Pons (tissue), 1 donor: ENCODE data around the gene ENTHD1.

Experiments
- DNase-seq: peaks from one replicate; pipeline ENCODE4 v3.0.0-alpha.2; 2016; ENCODE audit warnings: low spot score

The ENTHD1 gene

DNA sequence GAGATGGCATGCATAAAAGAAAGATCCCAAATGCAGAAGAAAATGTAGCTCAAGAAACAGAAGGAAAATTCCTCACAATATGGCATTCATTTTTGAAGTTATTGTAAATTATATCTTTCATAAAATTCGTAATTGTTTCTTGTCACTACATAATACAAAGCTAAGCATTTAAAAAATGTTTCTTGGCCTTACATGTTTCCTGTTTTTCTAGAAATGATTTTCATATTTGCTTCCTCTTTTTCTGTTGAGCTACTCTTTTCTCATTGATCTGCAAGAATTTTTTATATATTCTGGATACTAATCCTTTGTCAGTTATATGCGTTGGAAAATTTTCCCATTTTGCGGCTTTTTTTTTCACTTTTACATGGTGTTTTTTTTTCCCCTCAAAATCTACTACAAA, 48.0 kb downstream of the ENTHD1 start:
- no peak for DNase-seq

DNA sequence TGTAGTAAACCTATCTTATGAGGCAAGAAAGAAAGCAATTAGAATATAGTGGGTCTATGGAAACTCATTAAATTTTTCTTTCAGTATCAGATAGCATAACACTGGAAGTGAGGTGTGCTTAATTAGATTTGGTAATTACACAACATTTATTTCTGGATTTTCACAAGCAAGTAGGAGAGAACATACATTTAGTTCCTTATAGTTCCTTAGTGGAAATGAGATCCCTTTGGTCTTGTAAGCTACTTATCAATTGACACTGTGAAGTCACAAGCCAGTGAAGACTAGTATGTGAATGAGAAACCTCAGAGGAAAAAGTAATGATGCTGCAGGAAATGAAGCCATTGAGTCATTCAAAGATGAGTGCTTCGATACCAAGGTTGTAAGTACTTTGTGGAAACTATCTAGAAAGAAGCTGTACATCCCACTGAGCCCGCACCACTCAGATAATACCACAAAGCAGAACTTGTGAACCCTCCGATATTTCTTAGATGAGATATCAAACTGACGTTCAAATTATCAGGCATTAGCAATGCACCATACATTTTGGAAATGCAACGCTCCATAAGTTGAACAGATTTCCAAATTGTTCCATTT, 53.5 kb downstream of the ENTHD1 start:
- DNase-seq: no peak

DNA sequence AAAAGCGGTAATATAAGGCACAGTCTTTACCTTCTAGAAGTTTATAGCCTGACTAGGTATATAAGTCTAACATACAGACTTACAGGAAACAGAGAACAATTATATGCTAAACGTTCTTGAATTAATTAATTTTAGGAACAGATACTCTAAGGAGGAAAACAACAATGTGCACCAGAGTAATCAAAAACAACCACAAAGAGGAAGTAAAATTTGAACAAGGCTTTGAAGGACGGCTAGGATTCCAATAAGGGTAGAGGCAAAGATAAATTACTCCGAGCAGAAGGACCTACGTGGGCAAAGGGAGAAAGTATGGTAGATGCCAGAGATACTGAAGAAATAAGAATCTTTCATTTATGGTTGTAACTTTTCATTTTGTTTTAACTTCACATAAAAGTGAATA, 54.4 kb downstream of the ENTHD1 start:
- no peak for DNase-seq

DNA sequence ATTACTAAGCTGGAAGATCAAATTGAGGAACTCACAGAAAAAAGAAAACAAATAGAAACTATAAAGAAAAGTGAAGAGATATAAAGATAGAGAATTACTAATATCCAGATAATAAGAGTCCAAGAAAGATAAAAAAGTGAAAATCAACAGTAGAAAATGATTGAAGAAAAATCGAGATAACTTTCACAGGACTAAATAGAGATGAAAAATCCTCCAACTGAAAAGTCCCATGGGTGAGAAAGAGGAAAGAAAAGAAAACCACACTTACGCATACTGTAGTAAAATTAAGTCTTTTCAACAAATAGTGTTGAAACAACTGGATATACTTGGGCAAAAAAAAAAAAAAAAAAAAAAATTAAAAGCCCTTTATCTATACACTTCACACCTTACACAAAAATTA, 60.0 kb downstream of the ENTHD1 start:
- DNase-seq: no peak

DNA sequence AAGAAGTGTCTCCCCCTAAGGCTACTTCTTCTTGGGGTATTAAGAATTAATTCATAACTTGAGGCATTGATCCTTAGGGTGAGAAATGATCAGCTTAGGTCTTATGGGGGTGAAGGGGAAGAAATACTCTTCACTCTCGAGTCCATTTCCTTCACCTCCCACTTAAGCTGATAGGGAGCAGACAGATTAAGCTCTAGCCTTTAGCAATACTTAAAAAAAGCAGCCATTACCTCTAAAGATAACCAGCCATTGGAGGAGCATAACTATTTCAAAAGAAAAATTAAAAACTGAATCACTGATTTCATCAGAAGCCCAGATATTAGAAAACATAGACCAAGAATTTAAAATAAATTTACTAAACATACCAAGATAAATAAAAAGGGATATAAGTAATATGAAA, 60.5 kb downstream of the ENTHD1 start:
- DNase-seq: no peak

DNA sequence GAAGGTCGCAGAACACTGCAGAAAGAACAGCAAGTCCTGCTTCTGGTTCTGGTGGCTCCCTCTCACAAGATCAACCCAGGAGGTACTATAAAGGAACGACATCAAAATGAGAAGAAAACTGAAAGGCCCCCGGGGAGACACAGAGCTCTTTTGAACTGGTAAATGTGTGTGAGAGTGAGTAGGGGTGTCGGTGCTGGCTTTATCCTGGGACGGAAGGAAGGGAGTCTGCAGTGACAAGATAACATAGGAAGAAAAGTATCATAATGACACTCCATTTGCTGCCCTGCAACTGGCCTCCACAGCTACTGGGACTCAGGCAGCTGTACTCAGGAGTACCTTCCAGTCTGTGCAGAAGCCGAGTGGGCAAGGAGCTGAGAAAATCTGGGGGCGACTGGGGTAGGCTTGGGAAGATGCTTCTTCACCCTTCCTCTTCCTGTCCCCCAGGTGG, 60.9 kb downstream of the ENTHD1 start:
- no peak for DNase-seq

DNA sequence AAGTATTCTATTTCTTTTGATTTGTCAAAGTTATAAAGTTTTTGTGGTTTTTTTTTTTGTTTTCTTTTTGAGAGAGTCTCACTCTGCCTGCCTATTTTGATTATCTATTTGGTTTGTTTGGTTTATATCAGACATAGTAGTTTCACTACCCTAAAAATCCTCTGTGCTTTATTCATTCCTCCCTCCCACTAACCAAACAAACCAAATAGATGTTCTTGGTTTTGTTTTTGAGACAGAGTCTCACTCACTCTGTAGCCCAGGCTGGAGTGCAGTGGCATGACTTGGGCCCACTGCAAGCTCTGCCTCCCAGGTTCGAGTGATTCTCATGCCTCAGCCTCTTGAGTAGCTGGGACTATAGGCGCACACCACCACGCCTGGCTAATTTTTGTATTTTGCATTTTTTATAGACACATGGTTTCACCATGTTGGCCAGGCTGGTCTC, 67.9 kb downstream of the ENTHD1 start:
- no peak for DNase-seq

DNA sequence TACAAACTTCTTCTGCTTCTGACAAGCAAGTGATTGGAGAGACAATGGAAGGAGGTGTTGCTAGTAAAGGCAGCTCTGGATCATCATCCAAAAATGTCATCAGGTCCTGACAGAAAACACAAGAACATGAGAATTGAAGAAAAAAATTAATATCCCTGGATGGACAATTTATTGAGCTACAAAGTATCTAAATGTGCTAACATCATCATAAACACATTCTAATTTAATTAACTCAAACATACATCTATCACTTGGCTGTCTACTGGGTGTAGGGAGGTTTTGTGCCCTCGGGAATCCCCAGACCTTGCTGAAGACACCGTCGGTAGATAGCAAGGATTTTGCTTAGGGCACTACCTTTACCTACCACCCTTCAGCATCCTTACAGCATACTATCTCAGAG, 72.6 kb downstream of the ENTHD1 start:
- no peak for DNase-seq

DNA sequence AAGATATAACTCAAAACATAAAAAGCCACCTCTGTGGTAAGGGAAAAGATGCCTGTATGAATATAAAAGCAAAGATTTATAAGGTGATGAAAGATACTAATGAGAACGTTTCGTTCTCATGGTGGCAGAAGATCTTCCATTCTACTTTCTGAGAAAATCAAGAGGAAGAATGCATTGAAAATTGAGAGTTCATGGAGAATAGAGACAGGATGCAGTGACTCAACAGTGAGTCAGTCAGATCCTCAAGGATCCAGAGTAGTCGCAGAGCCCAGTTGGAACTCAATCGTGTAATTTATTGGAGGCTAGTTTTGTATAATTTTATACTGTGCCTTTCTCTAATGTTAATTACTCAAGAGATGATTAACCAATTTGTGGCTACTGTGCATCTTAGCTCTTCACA, 73.3 kb downstream of the ENTHD1 start:
- DNase-seq: no peak

DNA sequence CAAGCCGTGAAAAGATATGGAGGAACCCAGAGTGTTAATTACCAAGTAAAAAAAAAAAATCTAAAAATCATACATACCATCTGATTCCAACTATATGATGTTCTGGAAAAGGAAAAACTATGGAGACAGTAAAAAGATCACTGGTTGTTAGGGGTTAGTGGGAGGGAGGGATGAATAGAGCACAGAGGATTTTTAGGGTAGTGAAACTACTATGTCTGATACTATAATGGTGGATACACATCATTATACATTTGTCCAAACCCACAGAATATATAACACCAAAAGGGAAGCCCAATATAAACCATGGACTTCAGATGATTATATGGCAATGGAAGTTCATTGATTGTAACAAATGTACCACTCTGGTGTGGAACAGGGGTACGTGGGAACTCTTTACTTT, 74.1 kb downstream of the ENTHD1 start:
- DNase-seq: no peak

DNA sequence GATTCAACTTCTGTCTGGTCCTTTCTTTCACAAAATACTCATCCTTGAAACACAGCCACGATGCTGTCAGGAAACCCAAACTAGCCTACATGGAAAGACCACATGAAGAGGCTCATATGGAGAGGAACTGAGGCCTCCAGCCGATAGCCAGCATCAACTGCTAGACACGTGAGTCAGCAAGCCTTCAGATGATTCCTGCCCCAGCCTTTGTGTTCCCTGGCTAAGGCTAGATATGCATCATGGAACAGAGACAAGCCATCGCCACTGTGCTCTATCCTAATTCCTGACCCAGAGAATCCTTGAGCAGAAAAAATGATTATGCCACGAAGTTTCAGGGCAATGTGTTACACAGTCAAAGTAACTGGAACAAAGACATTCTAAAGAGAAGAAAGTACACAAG, 75.5 kb downstream of the ENTHD1 start:
- DNase-seq: no peak

DNA sequence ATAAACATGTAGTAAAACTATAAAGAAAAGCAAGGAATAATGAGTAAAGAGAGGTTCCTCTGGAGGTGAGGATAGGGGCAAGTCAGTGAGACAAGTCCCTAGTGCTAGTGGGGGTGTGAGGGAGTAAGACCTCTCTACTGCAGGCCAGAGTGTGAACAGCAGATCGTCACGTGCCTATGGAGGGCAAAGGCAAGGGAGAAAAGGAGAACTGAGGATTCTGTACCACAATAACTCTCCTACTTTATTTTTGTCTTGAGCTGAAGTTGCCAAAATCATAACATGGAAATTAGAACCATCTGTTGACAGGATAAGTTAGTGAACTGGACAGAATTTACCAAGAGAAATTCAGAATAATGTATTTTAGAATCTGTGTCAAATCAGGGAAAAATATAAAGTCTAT, 77.6 kb downstream of the ENTHD1 start:
- DNase-seq: no peak

DNA sequence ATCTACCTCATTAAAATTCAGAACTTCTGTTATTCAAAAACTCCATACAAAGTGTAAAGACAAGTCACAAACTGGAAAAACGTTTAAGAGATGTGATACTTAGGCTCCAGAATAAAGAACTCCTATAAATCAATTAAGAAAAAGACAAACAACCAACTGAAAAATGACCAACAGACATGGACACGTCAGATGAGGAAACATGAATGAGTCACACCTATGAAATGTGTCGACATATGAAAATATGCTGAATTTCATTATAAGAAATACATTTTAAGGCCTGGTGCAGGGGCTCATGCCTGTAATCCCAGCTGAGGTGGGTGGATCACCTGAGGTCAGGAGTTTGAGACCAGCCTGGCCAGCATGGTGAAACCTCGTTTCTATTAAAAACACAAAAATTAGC, 78.7 kb downstream of the ENTHD1 start:
- DNase-seq: no peak

DNA sequence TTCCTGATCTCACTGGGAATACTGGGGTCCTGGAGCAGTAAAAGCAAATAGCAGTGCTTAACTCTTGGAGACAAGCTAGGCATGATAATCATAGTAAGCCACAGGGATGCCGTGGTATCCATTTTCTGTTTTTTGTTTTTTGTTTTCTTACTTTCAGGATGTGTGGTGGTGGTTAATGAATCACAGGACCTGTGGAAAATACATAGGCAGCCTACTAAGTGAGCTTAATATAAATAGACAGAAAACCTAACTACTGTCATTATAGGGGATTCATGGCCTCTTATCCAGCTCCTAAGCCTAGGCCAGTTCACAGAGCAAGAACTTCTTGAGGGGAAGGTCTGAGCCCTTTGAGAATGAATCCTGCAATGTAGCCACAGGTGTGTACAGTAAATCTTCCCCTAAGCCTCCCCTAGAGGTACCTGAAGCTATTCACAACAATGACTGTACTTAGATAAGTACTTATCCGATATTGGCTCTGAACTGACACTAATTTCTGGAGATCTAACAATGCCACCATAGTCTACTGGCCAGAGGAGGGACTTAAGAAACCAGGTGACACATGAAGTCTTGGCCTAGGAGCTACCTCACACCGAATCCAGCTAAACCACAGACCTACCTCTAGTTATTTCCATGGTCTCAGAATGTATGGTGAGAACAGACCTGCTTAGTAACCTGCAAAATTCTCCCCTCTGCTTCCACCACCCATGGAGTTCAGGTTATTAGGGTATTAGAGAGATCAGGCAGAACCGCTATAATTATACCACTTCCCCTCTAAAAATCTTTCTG, 83.6 kb downstream of the ENTHD1 start:
- DNase-seq: no peak

DNA sequence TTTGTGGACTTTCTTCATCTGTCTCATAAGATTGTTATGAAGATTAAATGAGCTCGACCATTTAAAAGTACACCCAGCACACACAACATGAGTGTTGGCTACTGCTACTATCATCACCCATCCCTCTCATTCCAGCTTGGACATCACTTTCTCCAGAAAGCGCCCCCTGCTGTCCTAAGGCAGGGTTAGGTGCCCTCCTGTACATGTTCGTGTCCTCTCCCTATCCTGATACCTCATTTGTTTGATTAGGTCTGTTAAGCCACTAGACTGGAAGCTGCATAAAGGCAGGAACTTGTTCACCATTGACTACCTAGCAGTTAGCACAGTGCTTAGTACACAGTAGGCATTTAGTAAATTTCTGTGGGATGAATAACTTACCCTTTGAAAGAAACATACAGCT, 85.5 kb downstream of the ENTHD1 start:
- no peak for DNase-seq

DNA sequence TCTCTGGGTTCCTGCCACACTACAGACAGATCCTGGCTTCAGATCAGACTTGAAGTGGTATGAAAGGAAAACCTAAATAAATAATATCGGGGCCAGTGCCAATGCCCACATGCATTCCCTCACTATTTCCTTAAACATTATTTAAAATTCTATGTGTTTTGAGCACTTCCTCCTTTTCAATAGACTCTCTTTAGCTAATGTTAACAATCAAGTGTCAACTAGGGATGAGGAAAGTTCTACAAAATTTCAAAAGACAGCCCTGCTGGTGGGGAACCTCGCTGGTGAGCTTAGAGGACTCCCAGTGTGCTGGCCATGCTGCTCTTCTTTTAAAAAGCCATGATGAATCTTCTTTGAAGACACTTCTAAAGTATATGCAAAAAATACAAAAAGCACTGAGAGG, 87.5 kb downstream of the ENTHD1 start:
- no peak for DNase-seq

DNA sequence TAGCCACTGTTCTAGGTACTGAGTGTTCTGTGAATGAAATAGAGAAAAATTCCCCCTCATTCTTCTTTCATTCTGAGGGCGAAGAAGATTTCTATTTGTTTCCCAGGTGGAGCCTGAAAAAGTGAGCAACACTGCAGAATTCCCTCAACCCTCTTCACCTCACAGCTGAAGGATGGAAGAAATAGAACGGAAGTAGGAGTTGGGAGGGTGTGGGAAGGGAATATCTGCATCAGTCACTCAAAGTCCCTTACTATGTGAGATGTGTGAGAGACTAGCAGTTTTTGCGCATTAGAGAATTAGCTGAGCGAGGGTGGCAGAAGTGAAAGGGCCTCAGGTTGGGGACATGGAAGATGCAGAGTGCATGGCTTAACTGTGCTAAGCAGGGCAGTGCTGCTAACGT, 88.4 kb downstream of the ENTHD1 start:
- no peak for DNase-seq

DNA sequence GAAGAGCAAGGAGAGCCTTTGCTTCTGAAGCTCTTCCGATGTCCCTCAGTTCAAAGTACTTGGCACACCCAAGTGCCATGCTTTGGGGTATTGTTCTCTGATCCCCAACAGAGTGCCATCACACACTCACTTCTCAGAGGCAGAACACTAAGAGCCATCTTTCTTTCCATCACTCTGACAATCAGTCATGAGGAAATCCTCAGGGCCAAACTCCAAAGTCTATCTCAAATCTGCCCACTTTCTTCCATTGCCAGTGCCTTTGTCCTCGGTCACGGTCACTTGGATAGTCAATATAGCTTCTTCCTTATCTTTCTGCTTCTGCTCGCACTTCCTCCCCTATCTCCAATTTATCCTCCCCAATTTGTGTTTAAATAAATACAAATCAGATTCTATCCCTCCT, 90.9 kb downstream of the ENTHD1 start:
- no peak for DNase-seq

DNA sequence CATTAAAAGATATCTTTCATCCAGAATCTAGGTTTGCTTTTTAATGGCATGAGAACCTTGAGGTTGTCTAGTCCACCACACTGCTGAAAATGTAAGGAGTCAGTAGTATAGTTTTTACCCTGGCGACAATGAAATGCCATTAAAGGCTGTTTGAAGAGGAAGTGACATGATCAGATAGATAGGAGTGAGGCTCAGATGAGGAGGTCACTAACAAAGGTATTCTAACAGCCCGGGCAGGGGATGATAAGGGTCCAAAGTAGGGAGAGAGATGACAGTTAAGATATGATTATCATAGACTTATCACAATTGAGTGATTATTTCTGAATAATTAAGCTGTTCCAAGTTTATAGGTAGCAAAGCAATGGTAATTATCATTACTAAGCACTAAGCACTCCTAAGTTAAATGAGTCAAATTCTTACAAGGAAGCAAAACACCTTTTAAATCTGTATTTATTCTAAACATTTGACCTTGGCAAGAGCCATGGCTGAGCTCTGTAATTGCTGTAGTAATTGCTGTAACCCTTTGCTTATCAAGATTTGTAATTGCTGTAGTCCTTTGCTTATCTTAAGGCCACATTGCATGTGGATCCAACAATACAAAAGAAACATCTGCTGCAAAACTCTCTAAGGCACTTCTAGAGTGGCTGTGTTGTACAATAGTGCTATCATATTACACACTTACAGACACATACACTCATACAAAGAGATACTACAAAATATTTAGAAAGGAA, 92.6 kb downstream of the ENTHD1 start:
- DNase-seq: no peak

DNA sequence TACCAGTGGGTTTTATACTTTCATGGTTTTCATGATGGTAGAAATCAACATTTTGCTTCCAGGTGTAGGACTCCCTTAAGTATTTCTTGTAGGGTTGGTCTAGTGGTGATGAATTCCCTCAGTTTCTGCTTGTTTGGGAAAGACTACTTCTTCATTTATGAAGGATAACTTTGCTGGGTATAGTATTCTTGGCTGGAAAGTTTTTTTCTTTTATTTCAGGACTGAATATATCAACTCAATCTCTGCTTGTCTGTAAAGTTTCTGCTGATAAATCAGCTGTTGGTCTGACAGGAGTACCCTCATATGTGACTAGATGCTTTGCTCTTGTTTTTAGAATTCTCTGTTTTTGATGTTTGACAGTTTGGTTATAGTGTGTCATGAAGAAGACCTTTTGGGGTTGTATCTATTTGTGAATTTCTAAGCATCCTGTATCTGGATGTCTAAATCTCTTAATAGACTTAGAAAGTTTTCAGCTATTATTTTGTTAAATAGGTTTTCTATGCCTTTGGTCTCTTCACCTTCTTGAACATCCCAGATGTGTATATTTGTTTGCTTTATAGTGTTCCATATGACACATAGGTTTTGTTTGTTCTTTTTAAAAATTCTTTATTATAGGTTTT, 95.9 kb downstream of the ENTHD1 start:
- DNase-seq: no peak

DNA sequence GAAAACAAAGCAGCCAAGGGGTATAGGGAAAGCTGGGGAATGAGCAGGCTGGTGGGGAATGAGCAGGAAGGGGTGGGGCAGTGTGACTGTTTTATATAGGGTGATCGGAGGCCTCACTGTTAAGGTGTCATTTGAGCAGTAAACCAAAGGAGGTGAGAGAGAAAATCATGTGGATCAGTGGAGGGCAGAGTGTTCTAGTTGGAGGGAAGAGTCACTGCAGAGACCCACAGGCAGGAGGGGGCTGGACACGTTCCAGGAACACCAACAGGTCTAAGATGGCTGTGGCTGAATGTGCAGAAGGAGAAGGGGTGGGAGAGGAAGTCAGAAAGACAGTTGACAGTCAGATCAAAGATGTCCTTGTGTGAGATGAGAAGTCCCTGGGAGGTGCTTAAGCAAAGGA, 103.8 kb downstream of the ENTHD1 start:
- DNase-seq: no peak

DNA sequence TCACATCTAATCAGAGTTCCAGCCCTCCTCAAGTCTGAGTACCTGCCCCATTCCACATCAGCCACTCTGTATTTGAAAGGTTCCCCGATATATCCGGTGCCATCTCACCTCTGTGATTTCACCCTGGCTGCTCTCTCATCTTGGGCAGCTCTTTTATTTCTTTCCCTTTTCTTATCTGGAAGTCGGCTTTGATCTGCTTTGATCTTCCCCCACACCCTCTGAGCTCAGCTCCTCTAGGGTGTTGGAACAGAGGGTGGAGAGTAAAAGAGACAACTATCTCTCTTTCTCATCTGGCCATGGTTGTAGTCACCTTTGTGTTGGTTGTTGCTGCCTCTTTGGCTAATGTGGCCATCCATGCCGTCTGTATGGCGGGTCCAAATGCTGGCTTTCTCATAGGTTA, 108.3 kb downstream of the ENTHD1 start:
- no peak for DNase-seq
